Heart left ventricle (tissue), 16 donors: ENCODE data around the gene BLMH. TPM values are rescaled to one million over a fixed set of nuclear protein-coding genes. Genes with fewer than 3 reads are reported as not detected.

Source experiments
- ATAC-seq, 4 donors: fragments of 200-7000 bp; cut with Tn5 transposase; one replicate each; pipeline ENCODE4 v1.9.1; 2020 to 2022; ENCODE audit warnings: moderate library complexity in 4 of 4, mild to moderate bottlenecking in 3 of 4, moderate number of reproducible peaks in 1 of 4
- DNase-seq, 5 donors: peaks; one replicate each; pipeline ENCODE4 v3.0.0-alpha.2; 2020
- H3K27ac ChIP-seq, 12 donors: fragments of 200-600 bp; sonication (generic) in 4 of 12; one replicate each; pipeline versions ENCODE4 v1.5.0 to v1.8.0; 2016 to 2022; ENCODE audit warnings: mild to moderate bottlenecking in 2 of 12
- H3K27me3 ChIP-seq, 9 donors: fragments of 200-600 bp; sonication (generic) in 2 of 9; one replicate each; pipeline versions ENCODE4 v1.5.1 to v1.8.0; 2016 to 2022; ENCODE audit warnings: mild to moderate bottlenecking in 3 of 9
- H3K36me3 ChIP-seq, 9 donors: fragments of 200-600 bp; sonication (generic) in 2 of 9; one replicate each; pipeline versions ENCODE4 v1.5.0 to v1.8.0; 2018 to 2022; ENCODE audit warnings: mild to moderate bottlenecking in 2 of 9
- H3K4me1 ChIP-seq, 12 donors: fragments of 200-600 bp; sonication (generic) in 4 of 12; one replicate each; pipeline versions ENCODE4 v1.5.0 to v1.8.0; 2016 to 2022; ENCODE audit warnings: mild to moderate bottlenecking in 3 of 12
- H3K4me3 ChIP-seq, 12 donors: fragments of 200-600 bp; sonication (generic) in 4 of 12; one replicate each; pipeline versions ENCODE4 v1.5.0 to v1.8.0; 2017 to 2022; ENCODE audit warnings: mild to moderate bottlenecking in 9 of 12, moderate library complexity in 4 of 12
- H3K9me3 ChIP-seq, 12 donors: fragments of 200-600 bp; sonication (generic) in 4 of 12; one replicate each; pipeline versions ENCODE4 v1.5.0 to v1.8.0; 2016 to 2022; ENCODE audit warnings: mild to moderate bottlenecking in 1 of 12
- CTCF ChIP-seq, 12 donors: fragments of 200-600 bp; sonication (generic) in 4 of 12; IDR thresholded peaks; one replicate each; pipeline versions ENCODE4 v1.5.0 to v1.8.0; 2018 to 2022; ENCODE audit warnings: antibody characterized with exemption in 12 of 12, mild to moderate bottlenecking in 5 of 12
- POLR2A ChIP-seq, 2 donors: fragments of 450-650 bp; IDR thresholded peaks; one replicate each; pipeline ENCODE4 v1.6.1; 2017; ENCODE audit warnings: antibody characterized with exemption in 2 of 2, mild to moderate bottlenecking in 2 of 2, moderate library complexity in 2 of 2
- WGBS, 4 donors: extraction: QIAGEN DNeasy Blood & Tissue Kit in 2 of 4; methylation state at CpG; one replicate each; pipeline versions ENCODE4 v1.1.5 to v1.1.7; 2013 to 2018; 5-methylcytosine and 5-hydroxymethylcytosine counted together
- intact Hi-C, 10 donors: fragments of 100-400 bp; cut with DNase I; formaldehyde crosslinking; loops; one replicate each; pipeline versions ENCODE4 v1.11.1 to v1.14.2; 2022
- polyA plus RNA-seq, 2 donors: library from polyadenylated mRNA; stranded (reverse); fragments of 200-250 nt; gene quantifications; one replicate each; pipeline ENCODE4 v1.2.3, GENCODE V29; 2013
- total RNA-seq, 9 donors: library from RNA; depleted of rRNA in 2 of 9; stranded (reverse); fragments of >200 nt in 2 of 9; fragmentation: NEBNext Ultra II Directional in 3 of 9; extraction: Animal tissue kit (Norgen Biotek cat#: 25700) in 3 of 9; gene quantifications; one replicate each; pipeline versions ENCODE4 v1.1.0 to v1.2.4, GENCODE V29; 2016 to 2023
- donor health status: ischemic (EF 13 %, LVEDD 7.1; RV severe dilation, severe dysfunction).
- donor health status: healthy with polysubstance abuse.
- donor health status: DM: no; HTN: yes; CAD: no.
- donor health status: DM: no; HTN: no; CAD: no.
- donor health status: ischemic (EF 25% LVEDD 6.9; RV normal size, moderate dysfunction).
- donor health status: ischemic (EF 25% LVEDD 5.7; RV mildly dilated, moderate dysfunction).
- donor health status: healthy.
- donor health status: DM: yes; HTN: yes; CAD: no.
- donor health status: ischemic (EF 35%, LVEDD 5.7; RV mildly dilated, moderate dysfunction).
- donor health status: nonischemic (EF 11% LVEDD 7.7; RV severe dilation, severe dysfunction).
- donor health status: DM: yes; HTN: yes; CAD: no.
- donor health status: PGD.
- donor health status: ischemic (EF 29% LVEDD 5.4; RV normal size, mild dysfunction).
- donor health status: nonischemic (EF 23%, LVEDD 6.1; RV moderate dilation, normal function).

BLMH gene
- total and polyA plus RNA-seq, 11 donors: 5.3 to 26.2 (median 15.4) TPM

DNA sequence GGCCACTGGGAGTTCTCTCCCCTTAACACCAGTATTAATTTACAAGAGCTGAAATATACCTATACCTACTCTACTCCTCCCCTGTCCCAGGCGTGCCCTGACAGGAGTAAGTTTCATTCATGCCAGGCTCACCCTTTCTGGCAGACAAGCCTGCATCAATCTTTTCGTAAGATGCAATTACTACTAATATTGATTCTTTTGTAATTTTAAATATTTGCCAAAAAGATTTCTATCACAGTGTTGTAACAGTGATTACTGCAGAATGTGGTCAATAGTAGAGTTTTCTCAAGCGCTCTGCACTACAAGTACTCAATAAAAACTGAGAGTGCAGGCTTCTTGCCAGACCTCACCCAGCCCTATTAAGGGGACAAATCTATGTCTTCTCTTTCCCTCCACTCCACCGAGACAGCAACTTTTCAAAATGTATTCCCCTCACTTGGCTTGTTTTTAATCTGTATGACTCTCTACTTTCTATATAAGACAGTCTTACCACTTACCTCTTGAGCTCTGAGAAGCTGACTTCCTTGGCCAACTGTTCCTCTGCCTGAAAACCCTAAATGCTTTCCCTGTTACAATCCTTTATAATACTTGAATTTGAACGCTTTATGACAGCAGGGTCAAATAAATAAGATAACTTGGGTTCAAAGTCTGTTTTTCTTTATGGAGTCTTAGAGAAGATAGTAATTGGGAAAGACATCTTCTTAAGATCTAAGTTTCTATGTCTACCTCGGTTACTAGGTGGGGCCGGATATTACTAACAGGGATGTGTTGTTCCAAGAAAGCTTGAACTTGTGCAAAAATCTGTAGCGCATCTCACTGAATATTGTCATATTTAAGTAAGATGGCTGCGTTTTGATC, 42.0 kb upstream of the BLMH start, which contains the start of gene TMIGD1:
TSS of gene TMIGD1 (minus strand) at position 555 of the 858 bp plus-strand sequence. CDS start 1,924 bp downstream, outside the sequence.
- Histone ChIP-seq H3K4me1 (peaks cover 0 to 8% (median 0%) of the 10 kb centered on the region in 12 donors), H3K36me3 (no peaks in the 10 kb centered on the region), H3K9me3 (no peaks in the 10 kb centered on the region), H3K27me3 (peaks cover 0 to 4% (median 0%) of the 10 kb centered on the region in 9 donors), H3K27ac (no peak within 1 kb of the TSS), H3K4me3 (no peak within 1 kb of the TSS)
- no peak for TF ChIP-seq POLR2A (IDR thresholded peaks at IDR 0.05)
- no peak for TF ChIP-seq CTCF (IDR thresholded peaks at IDR 0.05)
- intact Hi-C loops: loop anchor here in 2 of 10 donors (10.0 kb wide), 3 partner anchors 101 to 229 kb away; no protein-coding TSS in a partner anchor
- no peak for DNase-seq
- no peak for ATAC-seq
- 93 to 95% (median 94%) methylated on average over 9 of the region's 9 CpGs for WGBS, 4 donors

GRCh38 chr17:30332057-30332542, 40.4 kb upstream of the BLMH start:
- WGBS, 4 donors: 54 to 62% (median 58%) methylated on average over 4 of the region's 4 CpGs
- Histone ChIP-seq H3K27ac (peak overlapping the region in 1 of 12 donors; percentile 3), H3K4me3 (no peak overlapping the region), H3K36me3 (no peaks in the 10 kb centered on the region), H3K27me3 (peaks cover 0 to 8% (median 0%) of the 10 kb centered on the region in 9 donors), H3K9me3 (no peaks in the 10 kb centered on the region), H3K4me1 (peaks cover 0 to 8% (median 0%) of the 10 kb centered on the region in 12 donors)
- intact Hi-C loops: loop anchor here in 2 of 10 donors (10.0 kb wide), 3 partner anchors 103 to 227 kb away; no protein-coding TSS in a partner anchor
- TF ChIP-seq POLR2A (IDR thresholded peaks at IDR 0.05) (no peak), CTCF (IDR thresholded peaks at IDR 0.05) (no peak)
- no peak for ATAC-seq
- no peak for DNase-seq

DNA sequence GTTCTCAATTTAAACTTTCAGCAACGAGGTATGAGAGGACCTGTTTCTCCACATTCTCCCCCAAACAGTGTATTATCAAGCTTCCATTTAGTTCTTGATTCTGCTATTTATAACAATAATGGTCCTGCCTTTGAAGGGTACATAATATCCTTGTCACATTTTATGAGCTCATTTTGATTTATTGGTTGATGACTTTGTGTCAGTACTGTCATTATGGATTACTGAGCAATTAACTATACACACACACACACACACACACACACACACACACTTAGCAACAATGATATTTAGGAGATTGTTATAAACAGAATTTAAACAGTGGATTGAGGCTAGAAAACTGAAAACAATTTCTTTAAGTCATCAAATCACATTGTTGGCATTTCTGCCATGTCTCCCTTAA, 35.1 kb upstream of the BLMH start:
- ATAC-seq (no peak), DNase-seq (no peak)
- no peak overlapping the region for H3K27ac ChIP-seq
- TF ChIP-seq CTCF (IDR thresholded peaks at IDR 0.05): no peak
- no peak for TF ChIP-seq POLR2A (IDR thresholded peaks at IDR 0.05)
- no peak overlapping the region for H3K4me3 ChIP-seq
- no peaks in the 10 kb centered on the region for H3K9me3 ChIP-seq
- 45 to 52% (median 47%) methylated on average over 1 of the region's 1 CpG for WGBS, 4 donors
- H3K4me1 ChIP-seq: peaks cover 0 to 25% (median 0%) of the 10 kb centered on the region in 12 donors
- no peaks in the 10 kb centered on the region for H3K36me3 ChIP-seq
- intact Hi-C loops: no loop called here
- H3K27me3 ChIP-seq: peaks cover 0 to 8% (median 0%) of the 10 kb centered on the region in 9 donors

GRCh38 chr17:30324723-30325122, 33.0 kb upstream of the BLMH start:
- peaks cover 0 to 25% (median 0%) of the 10 kb centered on the region in 12 donors for H3K4me1 ChIP-seq
- H3K4me3 ChIP-seq: no peak overlapping the region
- H3K27me3 ChIP-seq: peaks cover 0 to 8% (median 0%) of the 10 kb centered on the region in 9 donors
- no peaks in the 10 kb centered on the region for H3K9me3 ChIP-seq
- WGBS, 4 donors: 79 to 84% (median 80%) methylated on average over 7 of the region's 7 CpGs
- TF ChIP-seq POLR2A (IDR thresholded peaks at IDR 0.05): no peak
- no peak for TF ChIP-seq CTCF (IDR thresholded peaks at IDR 0.05)
- DNase-seq (no peak), ATAC-seq (no peak)
- H3K36me3 ChIP-seq: no peaks in the 10 kb centered on the region
- H3K27ac ChIP-seq: no peak overlapping the region
- intact Hi-C loops: no loop called here
